Right lobe of liver (tissue), 4 donors: Measurements from ENCODE around the gene E2F6.

Experiments
- POLR2A ChIP-seq: fragments of 450-650 bp; IDR thresholded peaks from one replicate; pipeline ENCODE4 v1.6.1; 2017; ENCODE audit warnings: antibody characterized with exemption, mild to moderate bottlenecking
- TF ChIP-seq, protein P1 (sequence below), 4 donors: fragments of 200-600 bp in 3 of 4; fragments of 450-650 bp in 1 of 4; IDR thresholded peaks; one replicate each; pipeline versions ENCODE4 v1.5.1 to v1.8.0; 2016 to 2022; ENCODE audit warnings: antibody characterized with exemption in 4 of 4, mild to moderate bottlenecking in 2 of 4
- donor health status: DM: no; HTN: no; CAD: no.
- donor health status: DM: no; HTN: no; CAD: no.
- donor health status: DM: no; HTN: yes; CAD: no.

DNA sequence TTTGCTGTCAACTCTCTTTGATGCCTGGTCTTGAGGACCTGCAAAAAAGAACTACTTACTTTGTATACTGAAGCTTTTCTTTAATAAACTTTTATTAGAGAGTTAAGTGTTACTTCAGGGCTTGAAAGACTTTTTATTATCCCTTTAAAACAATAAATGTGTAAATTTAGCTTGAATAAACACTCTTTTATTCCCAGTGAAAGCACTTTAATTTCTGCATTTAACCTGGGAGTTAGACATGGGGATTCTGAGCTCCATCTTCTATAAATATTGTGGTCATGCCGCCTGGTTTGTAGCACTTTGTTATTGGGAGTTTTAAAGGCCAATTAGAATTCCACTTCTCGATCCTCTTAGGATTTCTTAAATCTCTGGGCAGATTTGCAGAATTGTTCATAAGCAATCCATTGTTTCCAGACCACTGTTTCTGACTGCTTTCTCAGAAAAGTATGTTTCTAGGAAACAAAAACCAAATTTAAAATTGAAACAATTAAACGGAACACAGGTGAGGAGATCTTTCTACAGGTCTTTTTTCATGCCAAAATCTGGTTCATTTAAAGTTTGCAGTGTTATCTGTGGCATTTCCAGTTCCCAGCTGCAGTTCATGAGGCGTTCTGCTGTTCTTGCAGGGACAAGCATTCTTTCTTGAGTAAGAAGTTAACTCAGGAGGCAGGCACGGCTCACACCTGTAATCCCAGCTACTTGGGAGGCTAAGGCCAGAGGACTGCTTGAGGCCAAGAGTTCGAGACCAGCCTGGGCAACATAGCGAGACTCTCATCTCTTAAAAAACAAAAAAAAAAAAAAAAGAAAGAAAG lies 18.1 kb upstream of the E2F6 start:
- TF ChIP-seq, protein P1, sequence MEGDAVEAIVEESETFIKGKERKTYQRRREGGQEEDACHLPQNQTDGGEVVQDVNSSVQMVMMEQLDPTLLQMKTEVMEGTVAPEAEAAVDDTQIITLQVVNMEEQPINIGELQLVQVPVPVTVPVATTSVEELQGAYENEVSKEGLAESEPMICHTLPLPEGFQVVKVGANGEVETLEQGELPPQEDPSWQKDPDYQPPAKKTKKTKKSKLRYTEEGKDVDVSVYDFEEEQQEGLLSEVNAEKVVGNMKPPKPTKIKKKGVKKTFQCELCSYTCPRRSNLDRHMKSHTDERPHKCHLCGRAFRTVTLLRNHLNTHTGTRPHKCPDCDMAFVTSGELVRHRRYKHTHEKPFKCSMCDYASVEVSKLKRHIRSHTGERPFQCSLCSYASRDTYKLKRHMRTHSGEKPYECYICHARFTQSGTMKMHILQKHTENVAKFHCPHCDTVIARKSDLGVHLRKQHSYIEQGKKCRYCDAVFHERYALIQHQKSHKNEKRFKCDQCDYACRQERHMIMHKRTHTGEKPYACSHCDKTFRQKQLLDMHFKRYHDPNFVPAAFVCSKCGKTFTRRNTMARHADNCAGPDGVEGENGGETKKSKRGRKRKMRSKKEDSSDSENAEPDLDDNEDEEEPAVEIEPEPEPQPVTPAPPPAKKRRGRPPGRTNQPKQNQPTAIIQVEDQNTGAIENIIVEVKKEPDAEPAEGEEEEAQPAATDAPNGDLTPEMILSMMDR (IDR thresholded peaks at IDR 0.05) = no peak
- TF ChIP-seq POLR2A = no peak
